Measurements from ENCODE around the gene PCSK5.

DNA sequence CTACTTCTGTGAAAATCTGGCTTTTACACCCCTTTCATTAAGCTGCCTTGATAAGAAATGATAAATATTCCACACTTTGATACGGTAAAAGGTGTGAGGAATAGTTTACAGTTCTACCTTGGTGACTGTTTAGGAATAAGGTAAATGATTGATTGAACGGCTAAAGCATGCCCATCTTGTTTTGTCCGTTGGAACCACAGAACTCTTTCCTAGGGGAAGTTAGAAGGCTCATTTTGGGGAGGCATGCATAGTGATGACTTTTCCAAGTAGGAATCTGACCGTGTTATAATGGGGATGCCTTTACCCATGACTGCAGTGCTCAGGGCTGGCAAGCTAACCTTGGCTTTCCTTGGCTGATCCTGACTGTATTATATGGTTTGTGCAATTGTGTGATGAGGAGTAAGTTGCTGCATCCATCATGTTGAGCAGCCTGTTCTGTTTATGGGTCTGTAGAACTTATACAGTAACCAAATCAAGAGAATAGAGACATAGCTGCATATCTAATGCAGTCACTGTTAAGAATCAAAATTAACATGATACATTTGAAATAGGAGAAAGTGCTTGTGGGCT lies 24.5 kb downstream of the PCSK5 start:
- TF ChIP-seq GABPA (IDR thresholded peaks at IDR 0.05 in 1 of 2, conservative IDR thresholded peaks at IDR 0.05 in 1 of 2) (no peak), JUND (IDR thresholded peaks at IDR 0.05) (no peak), SP1 (IDR thresholded peaks at IDR 0.05) (no peak)
- TF ChIP-seq, protein P1, sequence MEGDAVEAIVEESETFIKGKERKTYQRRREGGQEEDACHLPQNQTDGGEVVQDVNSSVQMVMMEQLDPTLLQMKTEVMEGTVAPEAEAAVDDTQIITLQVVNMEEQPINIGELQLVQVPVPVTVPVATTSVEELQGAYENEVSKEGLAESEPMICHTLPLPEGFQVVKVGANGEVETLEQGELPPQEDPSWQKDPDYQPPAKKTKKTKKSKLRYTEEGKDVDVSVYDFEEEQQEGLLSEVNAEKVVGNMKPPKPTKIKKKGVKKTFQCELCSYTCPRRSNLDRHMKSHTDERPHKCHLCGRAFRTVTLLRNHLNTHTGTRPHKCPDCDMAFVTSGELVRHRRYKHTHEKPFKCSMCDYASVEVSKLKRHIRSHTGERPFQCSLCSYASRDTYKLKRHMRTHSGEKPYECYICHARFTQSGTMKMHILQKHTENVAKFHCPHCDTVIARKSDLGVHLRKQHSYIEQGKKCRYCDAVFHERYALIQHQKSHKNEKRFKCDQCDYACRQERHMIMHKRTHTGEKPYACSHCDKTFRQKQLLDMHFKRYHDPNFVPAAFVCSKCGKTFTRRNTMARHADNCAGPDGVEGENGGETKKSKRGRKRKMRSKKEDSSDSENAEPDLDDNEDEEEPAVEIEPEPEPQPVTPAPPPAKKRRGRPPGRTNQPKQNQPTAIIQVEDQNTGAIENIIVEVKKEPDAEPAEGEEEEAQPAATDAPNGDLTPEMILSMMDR (IDR thresholded peaks at IDR 0.05; ENCODE audit: low read depth, low read length, missing input control), result no peak
- TF ChIP-seq, protein P2, sequence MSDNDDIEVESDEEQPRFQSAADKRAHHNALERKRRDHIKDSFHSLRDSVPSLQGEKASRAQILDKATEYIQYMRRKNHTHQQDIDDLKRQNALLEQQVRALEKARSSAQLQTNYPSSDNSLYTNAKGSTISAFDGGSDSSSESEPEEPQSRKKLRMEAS (IDR thresholded peaks at IDR 0.05), result no peak
